HepG2 (cell line): ENCODE measurements around the gene DNAH8. TPM values are rescaled to one million over a fixed set of nuclear protein-coding genes. Genes with fewer than 3 reads are reported as not detected.

Experiments used
- ATAC-seq: fragments of 200-7000 bp; cut with Tn5 transposase; 3 replicates; pipeline ENCODE4 v1.9.1; 2020; ENCODE audit warnings: mild to moderate bottlenecking, moderate library complexity
- BruUV-seq: library from RNA; stranded (reverse); fragments of 400-500 nt; replicated peaks from 2 replicates; lab custom pipeline; 2021; lab: Mats Ljungman, UMichigan
- CTCF ChIA-PET: fragments of 300-600 bp; formaldehyde crosslinking; extraction: SDS; loops from one replicate; lab custom pipeline; 2021; ENCODE audit warnings: low total read pairs, inconsistent platforms, low intra/inter-chr PET ratio; lab: Yijun Ruan, JAX
- POLR2A ChIA-PET: fragments of 350-600 bp; sonication (Branson Sonifier 250); formaldehyde crosslinking; loops from one replicate; lab custom pipeline; 2020; ENCODE audit warnings: antibody characterized with exemption, inconsistent platforms; lab: Yijun Ruan, JAX
- DNase-seq: peaks from one replicate; pipeline ENCODE4 v3.0.0-alpha.2; 2015; ENCODE audit warnings: low spot score
- FAIRE-seq: peaks from 3 replicates; lab custom pipeline; 2011; peaks lifted over from hg19 to GRCh38; lab: Jason Lieb, UNC
- H2AFZ ChIP-seq: one replicate; pipeline ENCODE4 v1.6.1; 2011; ENCODE audit warnings: low read length, inconsistent platforms
- H3K27ac ChIP-seq: fragments of 300-600 bp; 3 replicates; pipeline ENCODE4 v1.8.0; 2011; ENCODE audit warnings: mixed run types, mild to moderate bottlenecking, mixed read lengths, low read length, inconsistent platforms; ENCODE audit not compliant: insufficient read depth; ENCODE audit errors: extremely low read length
- H3K27me3 ChIP-seq, 2 experiments: fragments of 200-600 bp in 1 of 2; 2 replicates in 1 of 2; 3 replicates in 1 of 2; pipeline versions ENCODE4 v1.6.0 to v1.8.0; 2011; ENCODE audit warnings: low read length in 2 of 2, mild to moderate bottlenecking in 2 of 2, moderate library complexity in 2 of 2, inconsistent platforms in 1 of 2; ENCODE audit not compliant: insufficient read depth in 2 of 2, control insufficient read depth in 1 of 2
- H3K36me3 ChIP-seq, 2 experiments: fragments of 200-600 bp in 1 of 2; replicated peaks in 1 of 2; 2 replicates in 1 of 2; 3 replicates in 1 of 2; pipeline versions ENCODE4 v1.5.1 to v1.8.0; 2011; ENCODE audit warnings: low read length in 2 of 2, inconsistent platforms in 1 of 2; ENCODE audit not compliant: insufficient read depth in 2 of 2, control insufficient read depth in 1 of 2
- H3K4me1 ChIP-seq: 2 replicates; pipeline ENCODE4 v1.5.1; 2012; ENCODE audit warnings: low read length, inconsistent platforms; ENCODE audit not compliant: insufficient read depth
- H3K4me2 ChIP-seq: 2 replicates; pipeline ENCODE4 v1.6.0; 2011; ENCODE audit warnings: low read depth, low read length, inconsistent platforms
- H3K4me3 ChIP-seq, 3 experiments: fragments of 200-600 bp in 1 of 3; sonication (generic), shearing (Covaris generic) in 1 of 3; replicated peaks in 1 of 3; 2 replicates each; pipeline ENCODE4 v1.5.1; 2011 to 2016; ENCODE audit warnings: low read length in 3 of 3, inconsistent platforms in 2 of 3, low read depth in 2 of 3, mild to moderate bottlenecking in 2 of 3, control low read depth in 1 of 3, mixed read lengths in 1 of 3; ENCODE audit not compliant: insufficient read depth in 1 of 3
- H3K79me2 ChIP-seq: one replicate; pipeline ENCODE4 v1.6.1; 2011; ENCODE audit warnings: low read length, inconsistent platforms; ENCODE audit not compliant: insufficient read depth
- H3K9ac ChIP-seq: 2 replicates; pipeline ENCODE4 v1.6.0; 2011; ENCODE audit warnings: mild to moderate bottlenecking, low read depth, low read length, inconsistent platforms; ENCODE audit not compliant: insufficient read depth
- H3K9me3 ChIP-seq: 2 replicates; pipeline ENCODE4 v1.5.1; 2012; ENCODE audit warnings: mild to moderate bottlenecking, low read length
- H4K20me1 ChIP-seq: 2 replicates; pipeline ENCODE4 v1.6.0; 2011; ENCODE audit warnings: inconsistent platforms, mild to moderate bottlenecking, low read length, moderate library complexity; ENCODE audit not compliant: insufficient read depth
- HNRNPK ChIP-seq: fragments of 200-400 bp; formaldehyde crosslinking; IDR thresholded peaks from 2 replicates; pipeline ENCODE4 v1.6.1; 2018; ENCODE audit warnings: low read length, low read depth, moderate library complexity, mild to moderate bottlenecking; ENCODE audit not compliant: poor library complexity, severe bottlenecking
- IKZF4 ChIP-seq: sonication (generic); formaldehyde crosslinking; IDR thresholded peaks from 2 replicates; pipeline ENCODE4 v1.5.1; 2020; ENCODE audit warnings: borderline replicate concordance, mild to moderate bottlenecking, low read depth, missing genetic modification reagents; ENCODE audit errors: not compliant biosample characterization
- MED13 ChIP-seq: sonication (generic); formaldehyde crosslinking; IDR thresholded peaks from 2 replicates; pipeline ENCODE4 v1.5.0; 2020; ENCODE audit warnings: missing genetic modification reagents
- MLXIP ChIP-seq: sonication (generic); formaldehyde crosslinking; IDR thresholded peaks from 2 replicates; pipeline ENCODE4 v1.9.0; 2021; ENCODE audit warnings: missing genetic modification reagents, borderline replicate concordance
- NRL ChIP-seq: sonication (generic); formaldehyde crosslinking; IDR thresholded peaks from 2 replicates; pipeline ENCODE4 v1.5.0; 2020; ENCODE audit warnings: missing genetic modification reagents, mild to moderate bottlenecking, moderate library complexity, borderline replicate concordance
- ZNF326 ChIP-seq: sonication (generic); formaldehyde crosslinking; IDR thresholded peaks from 2 replicates; pipeline ENCODE4 v1.4.0; 2020; ENCODE audit warnings: missing genetic modification reagents, borderline replicate concordance
- ZNF333 ChIP-seq: sonication (generic); formaldehyde crosslinking; IDR thresholded peaks from 2 replicates; pipeline ENCODE4 v1.4.0; 2020; ENCODE audit warnings: mild to moderate bottlenecking, missing genetic modification reagents, borderline replicate concordance
- ZNF414 ChIP-seq: sonication (generic); formaldehyde crosslinking; IDR thresholded peaks from 2 replicates; pipeline ENCODE4 v1.5.0; 2020; ENCODE audit warnings: missing genetic modification reagents
- WGBS: methylation state at CpG from one replicate; pipeline ENCODE4 v1.1.6; 2017; ENCODE audit warnings: low lambda C conversion rate; 5-methylcytosine and 5-hydroxymethylcytosine counted together
- in situ Hi-C: cut with HindIII; loops from 2 replicates; pipeline ENCODE4 v1.10.0; 2017; ENCODE audit warnings: low pct_unique_long_range_greater_than_20kb; ENCODE audit not compliant: extremely low pct_ligation_motif_present
- intact Hi-C: fragments of 100-400 bp; cut with micrococcal nuclease; formaldehyde crosslinking; loops from one replicate; pipeline ENCODE4 v1.10.0; 2022; ENCODE audit not compliant: unreplicated experiment
- polyA plus RNA-seq, 8 experiments: library from polyadenylated mRNA; depleted of rRNA in 3 of 8; stranded (reverse) in 7 of 8; unstranded in 1 of 8; fragments of >200 nt; fragmentation: Illumina TruSeq in 4 of 8; extraction: Trizol in 4 of 8; gene quantifications; 2 replicates each; pipeline versions ENCODE4 v1.2.1 to v1.2.3, GENCODE V29; 2011 to 2016; ENCODE audit warnings: low read depth in 4 of 8, missing spikeins in 1 of 8, mixed read lengths in 1 of 8; ENCODE audit not compliant: insufficient read depth in 1 of 8
- total RNA-seq, 5 experiments: library from RNA; depleted of rRNA; stranded (reverse); fragments of >200 nt; fragmentation: Illumina TruSeq; extraction: Trizol; gene quantifications; 2 replicates each; pipeline ENCODE4 v1.2.3, GENCODE V29; 2016; ENCODE audit warnings: low read depth in 1 of 5

Gene DNAH8
- total and polyA plus RNA-seq, 2 of the 13 experiments (the other 11 are each of a cell fraction or from before 2014, with no cell fraction given): not detected

GRCh38 chr6:38975621-38976049 lies 260.5 kb downstream of the DNAH8 start:
- H3K4me2 ChIP-seq: no peak overlapping the region
- no peaks in the 10 kb centered on the region for H3K4me1 ChIP-seq
- H3K79me2 ChIP-seq: no peaks in the 10 kb centered on the region
- 1% methylated on average over 2 of the region's 2 CpGs for WGBS
- DNase-seq: no peak
- CTCF ChIA-PET: no interaction called here
- POLR2A ChIA-PET: no interaction called here
- no peaks in the 10 kb centered on the region for H3K9me3 ChIP-seq
- no peak for ATAC-seq
- FAIRE-seq: no peak
- H2AFZ ChIP-seq: no peak overlapping the region
- BruUV-seq: no TSS peak
- H3K27me3 ChIP-seq: no peaks in the 10 kb centered on the region
- TF ChIP-seq NRL (CRISPR knock-in tag) (no peak), ZNF414 (CRISPR knock-in tag) (no peak), HNRNPK (no peak)
- in situ Hi-C loops (no loop called here), intact Hi-C loops (loop anchor here (10.0 kb wide), 1 partner anchor 129 kb away; no protein-coding TSS in a partner anchor)
- H4K20me1 ChIP-seq: no peaks in the 10 kb centered on the region
- no peak overlapping the region for H3K9ac ChIP-seq
- H3K4me3 ChIP-seq: no peak overlapping the region
- no peak overlapping the region for H3K27ac ChIP-seq
- no peaks in the 10 kb centered on the region for H3K36me3 ChIP-seq

- ChIA-PET POLR2A (no interaction called here), CTCF (no interaction called here)
- no peaks in the 10 kb centered on the region for H3K27me3 ChIP-seq
- H3K27ac ChIP-seq: no peak overlapping the region
- TF ChIP-seq MLXIP (CRISPR knock-in tag) (no peak), ZNF333 (CRISPR knock-in tag) (no peak), IKZF4 (no peak), MED13 (CRISPR knock-in tag) (no peak), ZNF326 (CRISPR knock-in tag) (no peak)
- DNase-seq (no peak), ATAC-seq (no peak), FAIRE-seq (no peak)
- no peaks in the 10 kb centered on the region for H3K79me2 ChIP-seq
- intact Hi-C loops: loop anchor here (10.0 kb wide), 1 partner anchor 129 kb away; no protein-coding TSS in a partner anchor
- no peaks in the 10 kb centered on the region for H3K36me3 ChIP-seq
- H3K4me2 ChIP-seq: no peak overlapping the region
- no peaks in the 10 kb centered on the region for H4K20me1 ChIP-seq
- in situ Hi-C loops: no loop called here
- H3K4me1 ChIP-seq: no peaks in the 10 kb centered on the region
- no peak overlapping the region for H2AFZ ChIP-seq
- H3K4me3 ChIP-seq: no peak overlapping the region
- H3K9me3 ChIP-seq: no peaks in the 10 kb centered on the region
- whole genome bisulfite sequencing: 10% methylated on average over 3 of the region's 3 CpGs
- no peak overlapping the region for H3K9ac ChIP-seq
- BruUV-seq: no TSS peak
These were observed 260.9 kb downstream of the DNAH8 start for GRCh38 chr6:38976051-38976450.
